MM.1S (cell line): Measurements from ENCODE around the gene EVX2.

Source experiments
- DNase-seq: peaks from one replicate; pipeline ENCODE4 v3.0.0-alpha.2; 2015
- H2AFZ ChIP-seq: fragments of 300-600 bp; sonication (generic); 2 replicates; pipeline ENCODE4 v1.6.0; 2016; ENCODE audit warnings: antibody characterized with exemption, low read length
- H3F3A ChIP-seq: fragments of 300-600 bp; sonication (generic); 2 replicates; pipeline ENCODE4 v1.6.1; 2016; ENCODE audit warnings: mild to moderate bottlenecking, antibody characterized with exemption, low read length, moderate library complexity, mixed read lengths; ENCODE audit not compliant: insufficient read depth
- H3K27ac ChIP-seq: fragments of 300-600 bp; sonication (generic); 2 replicates; pipeline ENCODE4 v1.5.1; 2016; ENCODE audit warnings: mild to moderate bottlenecking, low read length
- H3K27me3 ChIP-seq: fragments of 300-600 bp; sonication (generic); replicated peaks from 2 replicates; pipeline ENCODE4 v1.6.0; 2016; ENCODE audit warnings: low read length; ENCODE audit not compliant: insufficient read depth
- H3K36me3 ChIP-seq: fragments of 300-600 bp; sonication (generic); replicated peaks from 2 replicates; pipeline ENCODE4 v1.6.1; 2016; ENCODE audit warnings: mild to moderate bottlenecking, low read length, mixed read lengths; ENCODE audit not compliant: insufficient read depth
- H3K4me1 ChIP-seq: fragments of 300-600 bp; sonication (generic); 2 replicates; pipeline ENCODE4 v1.6.1; 2016; ENCODE audit warnings: low read length, mixed read lengths
- H3K4me2 ChIP-seq: fragments of 300-600 bp; sonication (generic); 2 replicates; pipeline ENCODE4 v1.6.0; 2016; ENCODE audit warnings: low read depth, low read length
- H3K4me3 ChIP-seq: fragments of 300-600 bp; sonication (generic); 2 replicates; pipeline ENCODE4 v1.5.1; 2016; ENCODE audit warnings: low read length, mixed read lengths
- H3K79me2 ChIP-seq: fragments of 300-600 bp; sonication (generic); 2 replicates; pipeline ENCODE4 v1.6.1; 2016; ENCODE audit warnings: mixed run types, low read length, mixed read lengths
- H3K9ac ChIP-seq: fragments of 300-600 bp; sonication (generic); 2 replicates; pipeline ENCODE4 v1.6.1; 2016; ENCODE audit warnings: low read length, mixed read lengths
- H3K9me2 ChIP-seq: fragments of 300-600 bp; sonication (generic); replicated peaks from 2 replicates; pipeline ENCODE4 v1.6.1; 2016; ENCODE audit warnings: mild to moderate bottlenecking, low read length, mixed read lengths; ENCODE audit not compliant: insufficient read depth
- H3K9me3 ChIP-seq: fragments of 300-600 bp; sonication (generic); replicated peaks from 2 replicates; pipeline ENCODE4 v1.6.1; 2016; ENCODE audit warnings: mild to moderate bottlenecking, low read length, mixed read lengths; ENCODE audit not compliant: insufficient read depth
- H4K20me1 ChIP-seq: fragments of 300-600 bp; sonication (generic); 2 replicates; pipeline ENCODE4 v1.6.1; 2016; ENCODE audit warnings: mild to moderate bottlenecking, low read length, moderate library complexity, mixed read lengths; ENCODE audit not compliant: insufficient read depth
- CTCF ChIP-seq: fragments of 300-600 bp; sonication (generic); IDR thresholded peaks from 2 replicates; pipeline ENCODE4 v1.5.1; 2016; ENCODE audit warnings: antibody characterized with exemption, low read length, mixed read lengths
- EZH2 ChIP-seq: fragments of 300-600 bp; sonication (generic); optimal IDR thresholded peaks from 2 replicates; pipeline ENCODE3; 2017; ENCODE audit warnings: low read depth, mild to moderate bottlenecking, antibody characterized with exemption, low read length, mixed read lengths
- EZH2phosphoT487 ChIP-seq: fragments of 300-600 bp; sonication (generic); IDR thresholded peaks from 2 replicates; pipeline ENCODE4 v1.6.1; 2018; ENCODE audit warnings: antibody characterized with exemption, low read length

EVX2 gene

GRCh38 chr2:176124947-176125771 is 41.4 kb upstream of the EVX2 start:
- no peak for DNase-seq
- Histone ChIP-seq H3K9me2 (no peaks in the 10 kb centered on the region), H3K4me1 (no peaks in the 10 kb centered on the region), H3K4me2 (no peak overlapping the region), H3F3A (no peaks in the 10 kb centered on the region), H3K9me3 (no peaks in the 10 kb centered on the region), H2AFZ (no peak overlapping the region), H3K9ac (no peak overlapping the region), H3K36me3 (no peaks in the 10 kb centered on the region), H3K79me2 (no peaks in the 10 kb centered on the region), H3K27me3 (peaks cover 28% of the 10 kb centered on the region), H4K20me1 (no peaks in the 10 kb centered on the region), H3K27ac (no peak overlapping the region), H3K4me3 (no peak overlapping the region)
- no peak for TF ChIP-seq CTCF
- no peak for TF ChIP-seq EZH2
- no peak for TF ChIP-seq EZH2phosphoT487

DNA sequence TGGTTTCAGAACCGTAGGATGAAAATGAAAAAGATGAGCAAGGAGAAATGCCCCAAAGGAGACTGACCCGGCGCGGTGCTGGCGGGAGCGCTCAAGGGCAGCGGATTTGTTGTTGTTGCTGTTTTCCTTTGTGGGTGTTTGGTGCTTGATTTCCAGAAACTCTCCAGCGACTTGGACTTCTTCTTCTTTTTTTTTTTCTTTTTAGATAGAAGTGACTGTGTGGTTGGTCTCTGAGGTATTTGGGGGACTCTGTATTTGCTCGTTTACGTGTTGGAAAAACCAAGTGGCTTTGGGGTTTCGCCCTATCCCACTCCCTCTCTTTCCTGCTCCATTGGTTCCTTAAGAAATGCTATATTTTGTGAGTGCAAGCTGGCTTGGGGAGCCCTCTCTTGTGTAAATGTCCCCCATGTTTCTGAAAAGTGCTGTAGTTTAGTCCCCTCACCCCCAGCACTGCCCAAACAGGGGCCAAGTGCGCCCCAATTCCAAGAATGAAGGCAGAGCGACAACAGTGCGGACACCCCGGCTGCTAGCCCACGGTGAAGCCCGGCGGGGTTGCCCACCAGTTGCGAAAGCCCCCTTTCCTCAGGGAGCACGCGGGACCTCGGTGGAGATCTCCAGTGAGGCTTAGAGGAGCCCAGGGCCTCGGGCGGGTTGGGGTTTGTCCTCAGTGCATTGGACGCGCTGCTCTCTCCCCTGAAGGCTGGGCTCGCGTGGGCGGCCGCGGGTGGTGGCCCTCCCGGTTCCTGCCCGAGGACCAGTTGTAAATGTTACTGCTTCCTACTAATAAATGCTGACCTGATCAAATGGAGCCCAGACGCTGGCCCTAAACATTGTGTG is 40.6 kb upstream of the EVX2 start:
- no peaks in the 10 kb centered on the region for H4K20me1 ChIP-seq
- no peaks in the 10 kb centered on the region for H3K36me3 ChIP-seq
- no peak overlapping the region for H3K27ac ChIP-seq
- no peak overlapping the region for H3K4me2 ChIP-seq
- no peak overlapping the region for H3K9ac ChIP-seq
- no peaks in the 10 kb centered on the region for H3K79me2 ChIP-seq
- no peak overlapping the region for H3K4me3 ChIP-seq
- no peaks in the 10 kb centered on the region for H3F3A ChIP-seq
- H3K9me2 ChIP-seq, result no peaks in the 10 kb centered on the region
- TF ChIP-seq EZH2, result no peak
- TF ChIP-seq CTCF, result no peak
- no peak for TF ChIP-seq EZH2phosphoT487
- peaks cover 34% of the 10 kb centered on the region for H3K27me3 ChIP-seq
- DNase-seq, result no peak
- no peaks in the 10 kb centered on the region for H3K4me1 ChIP-seq
- no peaks in the 10 kb centered on the region for H3K9me3 ChIP-seq
- no peak overlapping the region for H2AFZ ChIP-seq

DNA sequence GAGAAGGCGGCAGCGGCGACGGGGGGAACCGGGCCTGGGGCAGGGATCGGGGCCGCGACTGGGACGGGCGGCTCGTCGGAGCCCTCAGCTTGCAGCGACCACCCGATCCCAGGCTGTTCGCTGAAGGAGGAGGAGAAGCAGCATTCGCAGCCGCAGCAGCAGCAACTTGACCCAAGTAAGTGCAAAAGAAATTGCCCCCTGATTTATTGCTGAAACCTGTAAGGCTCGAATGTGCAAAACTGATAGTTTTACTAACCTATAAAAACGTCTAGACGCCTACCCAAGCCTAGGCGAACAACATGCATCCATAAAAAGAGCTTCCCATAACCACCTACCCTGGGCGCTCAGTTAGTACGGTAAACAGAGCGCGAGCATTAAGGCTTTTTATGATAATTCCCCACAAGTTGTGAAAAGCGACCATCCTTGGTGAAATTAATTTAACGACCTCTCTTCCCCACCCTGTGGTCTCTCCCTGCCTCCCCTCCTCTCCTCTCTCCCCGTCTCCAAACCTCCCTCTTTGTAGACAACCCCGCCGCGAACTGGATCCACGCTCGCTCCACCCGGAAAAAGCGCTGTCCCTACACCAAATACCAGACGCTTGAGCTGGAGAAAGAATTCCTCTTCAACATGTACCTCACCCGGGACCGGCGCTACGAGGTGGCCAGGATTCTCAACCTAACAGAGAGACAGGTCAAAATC is 39.8 kb upstream of the EVX2 start:
- no peaks in the 10 kb centered on the region for H3K9me2 ChIP-seq

More for the DNA sequence above, 39.8 kb upstream of the EVX2 start:
- Histone ChIP-seq H2AFZ (no peak overlapping the region), H4K20me1 (no peaks in the 10 kb centered on the region), H3K79me2 (no peaks in the 10 kb centered on the region), H3F3A (no peaks in the 10 kb centered on the region), H3K36me3 (no peaks in the 10 kb centered on the region), H3K4me1 (no peaks in the 10 kb centered on the region), H3K4me2 (no peak overlapping the region), H3K27me3 (peaks cover 34% of the 10 kb centered on the region), H3K27ac (no peak overlapping the region), H3K9ac (no peak overlapping the region), H3K4me3 (no peak overlapping the region), H3K9me3 (no peaks in the 10 kb centered on the region)
- TF ChIP-seq EZH2phosphoT487, result no peak
- TF ChIP-seq EZH2, result no peak
- TF ChIP-seq CTCF, result no peak
- DNase-seq, result no peak
